HG03175 (cell line): Measurements from ENCODE around the gene APOM.

Experiments
- ATAC-seq: cut with Tn5 transposase; IDR thresholded peaks from one replicate; pipeline ENCODE4 v1.9.1; 2021; ENCODE audit warnings: mild to moderate bottlenecking, moderate library complexity; ENCODE audit not compliant: unreplicated experiment

Gene APOM

GRCh38 chr6:31657406-31658157 lies 1.9 kb downstream of the APOM start:
- no peak for ATAC-seq

- no peak for ATAC-seq
Measured at GRCh38 chr6:31658158-31658688, 2.5 kb downstream of the APOM start.

GRCh38 chr6:31658983-31659648 lies 3.4 kb downstream of the APOM start:
- no peak for ATAC-seq

GRCh38 chr6:31659649-31660380 lies 4.1 kb downstream of the APOM start:
- no peak for ATAC-seq

GRCh38 chr6:31660381-31661261 lies 4.9 kb downstream of the APOM start, which contains the start of gene C6orf47:
TSS of gene C6orf47 (minus strand) at chr6:31660778. CDS start at chr6:31659947, 831 bp downstream.
- peak; percentile 37 for ATAC-seq

GRCh38 chr6:31661262-31662123 lies 5.8 kb downstream of the APOM start:
- no peak for ATAC-seq

- no peak for ATAC-seq
Measured at GRCh38 chr6:31662124-31662723, 6.5 kb downstream of the APOM start.

- ATAC-seq, result no peak
Measured at GRCh38 chr6:31663126-31663960, 7.6 kb downstream of the APOM start.

- ATAC-seq, result no peak
Measured at GRCh38 chr6:31663961-31664789, 8.5 kb downstream of the APOM start.

GRCh38 chr6:31664790-31665500 lies 9.3 kb downstream of the APOM start, which contains the start of gene GPANK1:
TSS of gene GPANK1 (minus strand) at chr6:31664997. CDS start at chr6:31664478, 519 bp downstream.
- peak; percentile 39 for ATAC-seq

GRCh38 chr6:31665501-31666336 lies 10.0 kb downstream of the APOM start, which contains the start of gene CSNK2B:
TSS of gene CSNK2B (plus strand) at chr6:31666080. CDS start at chr6:31666832, 752 bp downstream.
- peak; percentile 82 for ATAC-seq

- no peak for ATAC-seq
Measured at GRCh38 chr6:31666337-31666965, 10.8 kb downstream of the APOM start.

GRCh38 chr6:31669676-31670075 lies 14.0 kb downstream of the APOM start, which contains the start of gene LY6G5B:
TSS of gene LY6G5B (plus strand) at chr6:31669976. CDS start at chr6:31670951, 975 bp downstream.
- ATAC-seq, result no peak

- no peak for ATAC-seq
Measured at GRCh38 chr6:31676322-31676903, 20.7 kb downstream of the APOM start.

GRCh38 chr6:31676904-31677303 lies 21.2 kb downstream of the APOM start:
- ATAC-seq, result no peak
